KMS-11 (cell line): ENCODE results near the gene PPIB.

Source experiments
- H2AFZ ChIP-seq: fragments of 200-600 bp; sonication (generic); 2 replicates; pipeline ENCODE4 v1.6.1; 2016; ENCODE audit warnings: antibody characterized with exemption, mixed run types, low read depth
- H3K27ac ChIP-seq: fragments of 200-600 bp; sonication (generic); 2 replicates; pipeline ENCODE4 v1.6.1; 2016; ENCODE audit warnings: mild to moderate bottlenecking, mixed run types
- H3K27me3 ChIP-seq: fragments of 200-600 bp; sonication (generic); 2 replicates; pipeline ENCODE4 v1.6.1; 2017; ENCODE audit warnings: mild to moderate bottlenecking, low read depth, mixed run types, moderate library complexity; ENCODE audit not compliant: insufficient read depth
- H3K36me3 ChIP-seq: fragments of 200-600 bp; sonication (generic); 2 replicates; pipeline ENCODE4 v1.6.1; 2017; ENCODE audit warnings: mild to moderate bottlenecking, mixed run types; ENCODE audit not compliant: insufficient read depth
- H3K4me1 ChIP-seq: fragments of 200-600 bp; sonication (generic); 2 replicates; pipeline ENCODE4 v1.6.1; 2016; ENCODE audit warnings: mild to moderate bottlenecking, low read depth, mixed run types; ENCODE audit not compliant: poor library complexity, severe bottlenecking
- H3K4me2 ChIP-seq: fragments of 200-600 bp; sonication (generic); 2 replicates; pipeline ENCODE4 v1.7.0; 2016; ENCODE audit warnings: mild to moderate bottlenecking, mixed run types
- H3K4me3 ChIP-seq: fragments of 200-600 bp; sonication (generic); IDR thresholded peaks from 2 replicates; pipeline ENCODE4 v1.6.1; 2017; ENCODE audit warnings: low read depth, low read length, mixed read lengths; ENCODE audit not compliant: insufficient read depth
- H3K79me2 ChIP-seq: fragments of 200-600 bp; sonication (generic); 2 replicates; pipeline ENCODE4 v1.6.1; 2016; ENCODE audit warnings: low read depth, mixed run types; ENCODE audit not compliant: insufficient read depth
- H3K9ac ChIP-seq: fragments of 200-600 bp; sonication (generic); 2 replicates; pipeline ENCODE4 v1.6.1; 2016; ENCODE audit warnings: mild to moderate bottlenecking, mixed run types
- H4K20me1 ChIP-seq: fragments of 200-600 bp; sonication (generic); 2 replicates; pipeline ENCODE4 v1.6.1; 2016; ENCODE audit warnings: mild to moderate bottlenecking, mixed run types; ENCODE audit not compliant: insufficient read depth
- TF ChIP-seq, protein P1 (sequence below): fragments of 200-600 bp; sonication (generic); conservative IDR thresholded peaks from 2 replicates; pipeline ENCODE4 v1.6.1; 2017; ENCODE audit warnings: low read depth, mild to moderate bottlenecking, antibody characterized with exemption, low read length, moderate library complexity, mixed read lengths

PPIB gene

DNA sequence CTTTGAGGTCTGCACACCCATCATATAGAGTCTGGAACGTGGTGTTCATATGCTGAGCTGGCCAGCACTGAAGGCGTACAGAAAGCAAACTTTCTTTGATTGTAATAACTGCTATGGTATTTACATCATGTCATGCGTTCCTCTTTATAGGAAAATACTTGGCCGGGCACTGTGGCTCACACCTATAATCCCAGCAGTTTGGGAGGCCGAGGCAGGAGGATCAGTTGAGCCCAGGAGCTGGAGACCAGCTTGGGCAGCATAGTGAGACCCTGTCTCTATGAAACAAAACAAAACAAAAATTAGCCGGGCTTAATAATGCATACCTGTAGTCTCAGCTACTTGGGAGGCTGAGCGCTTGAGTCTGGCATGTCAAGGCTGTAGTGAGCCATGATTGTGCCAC is 14.7 kb downstream of the PPIB start:
- H3K4me3 ChIP-seq: no peak overlapping the region
- no peaks in the 10 kb centered on the region for H4K20me1 ChIP-seq
- no peaks in the 10 kb centered on the region for H3K79me2 ChIP-seq
- TF ChIP-seq, protein P1, sequence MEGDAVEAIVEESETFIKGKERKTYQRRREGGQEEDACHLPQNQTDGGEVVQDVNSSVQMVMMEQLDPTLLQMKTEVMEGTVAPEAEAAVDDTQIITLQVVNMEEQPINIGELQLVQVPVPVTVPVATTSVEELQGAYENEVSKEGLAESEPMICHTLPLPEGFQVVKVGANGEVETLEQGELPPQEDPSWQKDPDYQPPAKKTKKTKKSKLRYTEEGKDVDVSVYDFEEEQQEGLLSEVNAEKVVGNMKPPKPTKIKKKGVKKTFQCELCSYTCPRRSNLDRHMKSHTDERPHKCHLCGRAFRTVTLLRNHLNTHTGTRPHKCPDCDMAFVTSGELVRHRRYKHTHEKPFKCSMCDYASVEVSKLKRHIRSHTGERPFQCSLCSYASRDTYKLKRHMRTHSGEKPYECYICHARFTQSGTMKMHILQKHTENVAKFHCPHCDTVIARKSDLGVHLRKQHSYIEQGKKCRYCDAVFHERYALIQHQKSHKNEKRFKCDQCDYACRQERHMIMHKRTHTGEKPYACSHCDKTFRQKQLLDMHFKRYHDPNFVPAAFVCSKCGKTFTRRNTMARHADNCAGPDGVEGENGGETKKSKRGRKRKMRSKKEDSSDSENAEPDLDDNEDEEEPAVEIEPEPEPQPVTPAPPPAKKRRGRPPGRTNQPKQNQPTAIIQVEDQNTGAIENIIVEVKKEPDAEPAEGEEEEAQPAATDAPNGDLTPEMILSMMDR: no peak
- H2AFZ ChIP-seq: no peak overlapping the region
- H3K4me1 ChIP-seq: peaks cover 21% of the 10 kb centered on the region
- no peak overlapping the region for H3K27ac ChIP-seq
- H3K9ac ChIP-seq: no peak overlapping the region
- H3K27me3 ChIP-seq: peaks cover 8% of the 10 kb centered on the region
- no peak overlapping the region for H3K4me2 ChIP-seq
- no peaks in the 10 kb centered on the region for H3K36me3 ChIP-seq

DNA sequence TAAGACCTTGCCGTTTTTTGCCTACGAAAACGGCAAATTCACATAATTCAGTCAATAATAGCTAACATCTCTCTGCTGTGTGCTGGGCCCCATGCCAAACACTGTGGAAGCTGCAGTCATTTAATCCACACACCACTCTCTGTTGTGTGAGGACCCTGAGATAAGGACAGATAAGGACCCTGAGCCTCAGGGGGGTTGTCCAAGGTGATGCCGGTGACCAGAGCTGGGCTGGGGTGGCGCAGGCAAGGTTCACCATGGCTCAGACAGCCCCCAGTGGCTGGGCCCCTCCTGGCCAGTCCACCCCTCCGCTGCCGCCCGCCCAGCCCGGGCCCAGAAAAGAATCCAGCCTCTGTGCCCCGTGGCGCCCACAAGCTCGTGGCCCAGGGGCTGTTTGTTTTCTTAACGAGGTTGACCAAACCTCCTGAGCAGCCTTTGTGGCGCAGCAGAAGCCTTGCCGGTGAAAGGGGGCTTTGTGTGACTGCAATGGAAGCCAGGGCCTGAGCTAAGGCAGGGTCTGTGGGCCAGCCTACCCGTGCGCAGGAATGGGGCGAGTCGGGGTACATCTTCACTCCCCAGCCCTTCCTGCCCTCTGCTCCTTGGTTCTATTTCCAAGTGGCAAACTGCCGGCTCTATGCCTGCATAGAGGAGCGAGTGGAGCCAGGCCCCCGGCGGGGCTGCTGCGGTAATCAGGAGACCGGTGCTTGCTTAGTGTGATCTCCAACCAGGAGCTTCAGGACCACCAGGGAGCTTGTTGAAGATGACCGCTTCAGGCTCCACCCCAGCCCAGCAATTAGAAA is 15.7 kb downstream of the PPIB start:
- Histone ChIP-seq H3K4me1 (peaks cover 11% of the 10 kb centered on the region), H2AFZ (no peak overlapping the region), H3K4me2 (no peak overlapping the region), H4K20me1 (no peaks in the 10 kb centered on the region), H3K27ac (no peak overlapping the region), H3K4me3 (no peak overlapping the region), H3K36me3 (no peaks in the 10 kb centered on the region), H3K9ac (no peak overlapping the region), H3K27me3 (no peaks in the 10 kb centered on the region; the same call in 1 of the 2 replicates), H3K79me2 (no peaks in the 10 kb centered on the region)
- TF ChIP-seq, protein P1: no peak

- Histone ChIP-seq H3K4me2 (no peak overlapping the region), H3K9ac (no peak overlapping the region), H3K4me1 (peaks cover 11% of the 10 kb centered on the region), H2AFZ (no peak overlapping the region), H4K20me1 (no peaks in the 10 kb centered on the region), H3K36me3 (no peaks in the 10 kb centered on the region), H3K4me3 (no peak overlapping the region), H3K27me3 (no peaks in the 10 kb centered on the region), H3K27ac (no peak overlapping the region), H3K79me2 (no peaks in the 10 kb centered on the region)
- TF ChIP-seq, protein P1: no peak
Observed at GRCh38 chr15:64146520-64146884, 16.3 kb downstream of the PPIB start.

- Histone ChIP-seq H3K36me3 (no peaks in the 10 kb centered on the region), H3K79me2 (no peaks in the 10 kb centered on the region), H3K9ac (no peak overlapping the region), H3K4me1 (peaks cover 11% of the 10 kb centered on the region), H2AFZ (no peak overlapping the region), H3K27ac (no peak overlapping the region), H3K4me2 (no peak overlapping the region), H3K27me3 (no peaks in the 10 kb centered on the region), H3K4me3 (no peak overlapping the region), H4K20me1 (no peaks in the 10 kb centered on the region)
- TF ChIP-seq, protein P1: no peak
Observed at GRCh38 chr15:64146041-64146440, 16.8 kb downstream of the PPIB start.
